RPMI8226 (cell line): ENCODE results near the gene IGF2R.

Experiments
- DNase-seq: peaks from one replicate; pipeline ENCODE4 v3.0.0-alpha.2; 2015

IGF2R gene

DNA sequence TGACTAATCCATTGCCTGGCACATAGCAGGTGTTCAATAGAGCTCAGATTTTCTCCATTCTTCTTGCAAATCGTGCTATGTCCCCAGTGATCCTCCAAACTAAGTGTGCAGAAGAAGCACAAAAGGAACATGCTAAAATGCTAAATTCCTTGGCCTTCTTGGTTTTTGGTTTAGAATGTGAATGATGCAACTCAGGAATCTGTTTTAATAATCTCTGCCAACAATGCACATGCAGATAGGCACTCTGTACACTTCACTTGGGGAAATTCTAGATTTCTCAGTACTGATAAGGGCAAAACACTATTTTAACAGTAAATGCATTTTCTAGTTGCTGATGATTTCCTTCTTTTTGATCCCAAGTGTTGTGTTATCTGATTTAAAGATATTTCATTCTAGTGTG lies 188.0 kb downstream of the IGF2R start:
- no peak for DNase-seq

GRCh38 chr6:160160450-160160849 lies 191.6 kb downstream of the IGF2R start:
- no peak for DNase-seq
